ENCODE results near the gene CPO. TPM values are rescaled to one million over a fixed set of nuclear protein-coding genes. Genes with fewer than 3 reads are reported as not detected.

Gene CPO
- total and polyA plus RNA-seq, 9 of the 15 experiments (the other 6 are each of a cell fraction or from before 2014, with no cell fraction given): not detected

- TF ChIP-seq, protein P1, sequence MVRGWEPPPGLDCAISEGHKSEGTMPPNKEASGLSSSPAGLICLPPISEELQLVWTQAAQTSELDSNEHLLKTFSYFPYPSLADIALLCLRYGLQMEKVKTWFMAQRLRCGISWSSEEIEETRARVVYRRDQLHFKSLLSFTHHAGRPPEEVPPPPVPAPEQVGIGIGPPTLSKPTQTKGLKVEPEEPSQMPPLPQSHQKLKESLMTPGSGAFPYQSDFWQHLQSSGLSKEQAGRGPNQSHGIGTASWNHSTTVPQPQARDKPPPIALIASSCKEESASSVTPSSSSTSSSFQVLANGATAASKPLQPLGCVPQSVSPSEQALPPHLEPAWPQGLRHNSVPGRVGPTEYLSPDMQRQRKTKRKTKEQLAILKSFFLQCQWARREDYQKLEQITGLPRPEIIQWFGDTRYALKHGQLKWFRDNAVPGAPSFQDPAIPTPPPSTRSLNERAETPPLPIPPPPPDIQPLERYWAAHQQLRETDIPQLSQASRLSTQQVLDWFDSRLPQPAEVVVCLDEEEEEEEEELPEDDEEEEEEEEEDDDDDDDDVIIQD (CRISPR knock-in tag; IDR thresholded peaks at IDR 0.05): no peak
- no peak for TF ChIP-seq CTBP1 (IDR thresholded peaks at IDR 0.05; ENCODE audit: borderline replicate concordance)
- no peak for TF ChIP-seq BDP1 (IDR thresholded peaks at IDR 0.05; ENCODE audit: insufficient read depth, insufficient read length)
- TF ChIP-seq MCM7 (IDR thresholded peaks at IDR 0.05): no peak
Measured at GRCh38 chr2:206993396-206993911, 54.1 kb downstream of the CPO start (continued).

DNA sequence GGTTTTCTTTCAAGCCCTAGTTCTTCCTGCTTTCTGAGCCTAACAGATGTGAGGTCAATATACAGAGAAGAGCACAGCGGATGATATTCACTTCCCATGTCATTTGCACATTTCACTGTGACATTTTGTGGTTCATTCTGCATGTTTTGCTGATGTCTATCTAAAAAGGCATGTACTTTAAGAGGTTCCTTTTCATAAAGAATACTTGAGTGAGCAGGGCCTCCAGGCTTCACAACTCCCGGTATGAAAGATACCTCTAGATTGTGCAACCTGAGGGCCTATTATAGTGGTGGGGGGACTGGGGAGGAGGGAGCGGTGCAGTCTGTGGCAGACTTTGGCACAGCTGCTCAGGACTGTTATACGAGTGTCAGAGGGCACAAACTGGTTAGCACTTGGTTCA is 54.6 kb downstream of the CPO start:
- no peak for ATAC-seq
- ChIA-PET CTCF (ENCODE audit: low intra/inter-chr PET ratio) (no interaction called here), POLR2A (no interaction called here)
- no peaks in the 10 kb centered on the region for H4K20me1 ChIP-seq (replicated peaks; ENCODE audit: control insufficient read depth, insufficient read depth, low read length)
- in situ Hi-C loops (cut with MboI): loop anchor here (25.0 kb wide), 1 partner anchor 468 kb away; no protein-coding TSS in a partner anchor
- no peak for DNase-seq (ENCODE audit: extremely low read depth in 1 of 4, low spot score in 3 of 4)
- H3K9ac ChIP-seq (ENCODE audit: insufficient read depth in 1 of 2, low read depth in 2 of 2, low read length in 2 of 2): no peak overlapping the region
- H3K4me3 ChIP-seq: no peak overlapping the region
- WGBS (ENCODE audit: insufficient coverage, low coverage, missing lambda C conversion rate): 0% methylated on average over 4 of the region's 4 CpGs
- no peaks in the 10 kb centered on the region for H3K9me3 ChIP-seq (replicated peaks; ENCODE audit: control insufficient read depth, insufficient read depth, low read depth, low read length)
- H3K79me2 ChIP-seq (ENCODE audit: control insufficient read depth, insufficient read depth, low read length): no peaks in the 10 kb centered on the region
- no peak for FAIRE-seq
- no peaks in the 10 kb centered on the region for H3K36me3 ChIP-seq (ENCODE audit: control insufficient read depth, insufficient read depth, low read length)
- intact Hi-C loops (cut with micrococcal nuclease): no loop called here
- H3K9me1 ChIP-seq (ENCODE audit: control insufficient read depth, insufficient read depth, low read length): no peaks in the 10 kb centered on the region
- no peak overlapping the region for H2AFZ ChIP-seq (ENCODE audit: low read depth, low read length)
- H3K27me3 ChIP-seq (ENCODE audit: control insufficient read depth in 2 of 2, insufficient read depth in 2 of 2, low read length in 2 of 2): no peaks in the 10 kb centered on the region
- no peak overlapping the region for H3K4me2 ChIP-seq (ENCODE audit: insufficient read depth, low read length)
- TF ChIP-seq BRCA1 (IDR thresholded peaks at IDR 0.05) (no peak), BRCA1 (CRISPR knock-in tag; IDR thresholded peaks at IDR 0.05) (no peak), SFPQ (IDR thresholded peaks at IDR 0.05; ENCODE audit: low read depth, low read length) (no peak), SMAD4 (CRISPR knock-in tag; conservative IDR thresholded peaks at IDR 0.05) (no peak), NFE2 (IDR thresholded peaks at IDR 0.05; ENCODE audit: low read depth) (no peak), NFYB (IDR thresholded peaks at IDR 0.05; ENCODE audit: extremely low read depth, insufficient read length) (no peak), THAP7 (CRISPR knock-in tag; IDR thresholded peaks at IDR 0.05) (no peak), NR2C2 (CRISPR knock-in tag; IDR thresholded peaks at IDR 0.05) (no peak), NR2C2 (tag; IDR thresholded peaks at IDR 0.05) (no peak), KAT7 (CRISPR knock-in tag; IDR thresholded peaks at IDR 0.05; ENCODE audit: borderline replicate concordance) (no peak), NFIX (CRISPR knock-in tag; IDR thresholded peaks at IDR 0.05; ENCODE audit: low read depth) (no peak), HDAC2 (IDR thresholded peaks at IDR 0.05) (no peak), RBM22 (IDR thresholded peaks at IDR 0.05; ENCODE audit: low read depth, low read length, poor library complexity, severe bottlenecking) (no peak)
- H3K4me1 ChIP-seq (replicated peaks in 1 of 2; ENCODE audit: control insufficient read depth in 2 of 2, insufficient read depth in 2 of 2, low read length in 2 of 2): no peaks in the 10 kb centered on the region
- H3K27ac ChIP-seq (ENCODE audit: extremely low read depth, low read depth, low read length): no peak overlapping the region
- no TSS peak for BruUV-seq (replicated peaks)
